HCT116 (cell line): Measurements from ENCODE around the gene PTCD3.

ENCODE experiments used
- ATF3 ChIP-seq: IDR thresholded peaks from 2 replicates; pipeline ENCODE4 v1.6.1; 2012
- CTCF ChIP-seq, 3 experiments: fragments of 200-600 bp in 1 of 3; sonication (generic) in 1 of 3; IDR thresholded peaks in 2 of 3; conservative IDR thresholded peaks in 1 of 3; 2 replicates each; pipeline ENCODE4 v1.5.1; 2012 to 2017; ENCODE audit warnings: low read depth in 2 of 3, low read length in 2 of 3, antibody characterized with exemption in 1 of 3, borderline replicate concordance in 1 of 3, control low read depth in 1 of 3, mild to moderate bottlenecking in 1 of 3, mixed read lengths in 1 of 3, mixed run types in 1 of 3, moderate library complexity in 1 of 3; ENCODE audit not compliant: insufficient read depth in 1 of 3
- EZH2 ChIP-seq: fragments of 200-600 bp; sonication (generic); IDR thresholded peaks from 2 replicates; pipeline ENCODE4 v1.6.1; 2017; ENCODE audit warnings: antibody characterized with exemption, mixed run types
- EZH2phosphoT487 ChIP-seq: fragments of 200-600 bp; IDR thresholded peaks from 2 replicates; pipeline ENCODE4 v1.6.1; 2018; ENCODE audit warnings: antibody characterized with exemption, borderline replicate concordance
- JUND ChIP-seq: IDR thresholded peaks from 2 replicates; pipeline ENCODE4 v1.6.1; 2012
- MAX ChIP-seq: IDR thresholded peaks from 2 replicates; pipeline ENCODE4 v1.6.1; 2012
- POLR2A ChIP-seq: IDR thresholded peaks from 2 replicates; pipeline ENCODE4 v1.7.0; 2011; ENCODE audit warnings: borderline replicate concordance; ENCODE audit not compliant: insufficient read depth, insufficient read length; ENCODE audit errors: extremely low read depth
- POLR2AphosphoS5 ChIP-seq: IDR thresholded peaks from 2 replicates; pipeline ENCODE4 v1.6.1; 2011; ENCODE audit warnings: mild to moderate bottlenecking, low read depth, low read length, moderate library complexity
- ZFX ChIP-seq: fragments of 450-650 bp; IDR thresholded peaks from 2 replicates; pipeline ENCODE4 v1.6.1; 2017

- TF ChIP-seq ATF3 (no peak), EZH2phosphoT487 (no peak), CTCF (IDR thresholded peaks at IDR 0.05 in 2 of 3, conservative IDR thresholded peaks at IDR 0.05 in 1 of 3; ENCODE audit: borderline replicate concordance in 1 of 3, insufficient read depth in 1 of 3, low read depth in 2 of 3, low read length in 2 of 3) (no peak), EZH2 (no peak), ZFX (no peak), POLR2A (no peak), MAX (no peak), JUND (no peak), POLR2AphosphoS5 (peak; percentile 38; the same call in 1 of the 2 replicates)
Observed at GRCh38 chr2:86140969-86141392, 34.9 kb downstream of the PTCD3 start.
